Naive B cell (primary cell): ENCODE measurements around the gene DGCR8. TPM values are rescaled to one million over a fixed set of nuclear protein-coding genes. Genes with fewer than 3 reads are reported as not detected.
"Not testable (repeated sequence)": the region's sequence is repeated elsewhere in the genome, so short reads cannot be mapped to it uniquely, and the experiment has no call there.

Experiments
- ATAC-seq, 2 donors: fragments of 150-1000 bp; cut with Tn5 transposase; 2 replicates each; pipeline ENCODE4 v1.10.0; 2021; ENCODE audit warnings: low read depth in 2 of 2, mild to moderate bottlenecking in 2 of 2, moderate library complexity in 2 of 2
- DNase-seq: peaks from one replicate; pipeline ENCODE4 v3.0.0; 2022
- H3K27ac Mint-ChIP-seq, 6 donors: one replicate each; pipeline ENCODE4 v1.8.0; 2020 to 2022; ENCODE audit warnings: mild to moderate bottlenecking in 6 of 6, mixed read lengths in 6 of 6, moderate library complexity in 5 of 6, inconsistent platforms in 2 of 6
- H3K27me3 Mint-ChIP-seq, 3 donors: one replicate each; pipeline ENCODE4 v1.8.0; 2021 to 2022; ENCODE audit warnings: mixed read lengths in 3 of 3, mild to moderate bottlenecking in 1 of 3
- H3K36me3 Mint-ChIP-seq, 2 donors: one replicate each; pipeline ENCODE4 v1.8.0; 2020 to 2022; ENCODE audit warnings: mixed read lengths in 2 of 2, inconsistent platforms in 1 of 2, mild to moderate bottlenecking in 1 of 2
- H3K4me1 Mint-ChIP-seq, 3 donors: one replicate each; pipeline ENCODE4 v1.8.0; 2020 to 2022; ENCODE audit warnings: mixed read lengths in 3 of 3, inconsistent platforms in 1 of 3, mild to moderate bottlenecking in 1 of 3, moderate library complexity in 1 of 3
- H3K4me3 Mint-ChIP-seq, 8 donors: one replicate each; pipeline ENCODE4 v1.8.0; 2020 to 2022; ENCODE audit warnings: mild to moderate bottlenecking in 8 of 8, mixed read lengths in 8 of 8, moderate library complexity in 8 of 8, inconsistent platforms in 2 of 8
- H3K9me3 Mint-ChIP-seq, 7 donors: one replicate each; pipeline ENCODE4 v1.8.0; 2020 to 2022; ENCODE audit warnings: mixed read lengths in 7 of 7, mild to moderate bottlenecking in 5 of 7, inconsistent platforms in 2 of 7, moderate library complexity in 1 of 7
- polyA plus RNA-seq, 6 donors: library from polyadenylated mRNA; unstranded; fragments of 300-500 nt; fragmentation: Illumina TruSeq; gene quantifications; one replicate each; pipeline ENCODE4 v1.2.3, GENCODE V29; 2021; ENCODE audit warnings: low read depth in 6 of 6

Gene DGCR8
- polyA plus RNA-seq, 6 donors from 2014 or later, result 0.49 to 6.7 (median 2.3) TPM

DNA sequence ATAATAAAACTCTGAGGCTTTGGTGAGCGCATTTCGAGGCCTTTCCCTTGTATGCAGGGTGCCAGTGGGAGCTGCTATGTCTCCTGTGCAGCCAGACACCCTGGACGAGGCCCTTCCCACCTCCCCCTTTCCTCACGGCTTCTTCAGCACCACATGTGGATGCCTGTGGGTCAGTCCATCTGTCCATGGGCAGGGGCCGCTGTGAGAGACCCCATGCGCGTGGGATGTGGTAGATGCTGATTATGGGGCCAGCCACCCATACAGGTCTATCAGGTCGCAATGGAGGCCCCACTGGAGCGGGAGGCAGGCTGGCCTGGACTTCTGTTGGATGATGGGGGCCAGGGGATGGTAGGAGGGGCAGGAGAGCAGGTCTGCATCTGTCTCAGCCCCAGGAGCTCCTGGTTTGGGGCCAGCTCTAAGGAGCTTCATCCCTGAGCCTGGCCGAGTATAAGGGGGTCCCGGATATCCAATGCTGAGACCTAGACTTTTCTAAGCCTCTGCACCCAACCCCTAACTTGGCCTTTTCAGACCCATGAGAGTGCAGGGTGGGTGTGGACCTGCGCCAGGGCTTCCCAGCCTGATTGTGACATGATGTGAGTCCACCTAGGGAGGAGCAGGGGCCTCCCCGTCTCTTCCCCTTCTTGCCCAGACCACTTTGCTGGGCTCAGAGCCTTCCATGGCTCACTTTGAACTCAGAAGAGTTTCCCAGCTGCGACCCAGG is 14.0 kb upstream of the DGCR8 start:
- DNase-seq (no peak), ATAC-seq (no peak)
- H3K36me3 Mint-ChIP-seq, result peaks cover 0 to 7% of the 10 kb centered on the region in 2 donors
- peaks cover 0 to 5% (median 3%) of the 10 kb centered on the region in 3 donors for H3K4me1 Mint-ChIP-seq
- no peaks in the 10 kb centered on the region for H3K27me3 Mint-ChIP-seq
- no peak overlapping the region for H3K27ac Mint-ChIP-seq
- H3K9me3 Mint-ChIP-seq, result no peaks in the 10 kb centered on the region
- no peak overlapping the region for H3K4me3 Mint-ChIP-seq

DNA sequence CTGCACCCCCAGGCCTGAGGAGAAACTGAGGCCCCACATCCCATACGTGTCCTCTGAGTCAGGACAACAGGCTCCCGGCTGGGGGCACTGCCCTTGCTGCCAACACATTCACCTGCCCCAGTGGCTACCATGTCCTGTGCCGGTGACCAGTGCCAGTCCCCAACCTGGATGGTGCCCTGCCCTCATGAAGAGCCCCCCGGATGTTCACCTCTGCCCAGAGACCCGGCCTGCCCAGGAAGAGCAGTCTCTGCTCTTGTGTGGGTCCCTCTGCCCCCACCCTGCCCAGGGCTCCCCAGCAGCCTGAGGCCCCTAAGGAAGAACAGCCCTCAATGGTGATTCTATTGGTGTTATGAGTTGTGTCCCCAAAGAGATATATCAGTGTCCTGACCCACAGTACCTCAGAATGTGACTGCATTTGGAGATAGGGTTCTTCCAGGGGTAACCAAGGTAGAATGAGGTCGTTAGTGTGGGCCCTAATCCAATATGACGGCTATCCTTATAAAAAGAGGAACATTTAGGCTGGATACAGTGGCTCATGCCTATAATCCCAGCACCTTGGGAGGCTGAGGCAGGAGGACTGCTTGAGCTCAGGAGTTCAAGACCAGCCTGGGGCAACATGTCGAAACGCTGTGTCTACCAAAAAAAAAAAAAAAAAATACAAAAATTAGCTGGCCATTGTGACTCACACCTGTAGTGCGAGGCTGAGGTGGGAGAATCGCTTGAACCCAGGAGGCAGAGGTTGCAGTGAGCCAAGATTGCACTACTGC is 13.2 kb upstream of the DGCR8 start:
- no peak for DNase-seq
- no peak for ATAC-seq
- peaks cover 0 to 7% of the 10 kb centered on the region in 2 donors for H3K36me3 Mint-ChIP-seq
- H3K27ac Mint-ChIP-seq, result peak overlapping the region in 1 of 6 donors; percentile 82
- H3K9me3 Mint-ChIP-seq, result no peaks in the 10 kb centered on the region
- peaks cover 0 to 5% (median 3%) of the 10 kb centered on the region in 3 donors for H3K4me1 Mint-ChIP-seq
- no peak overlapping the region for H3K4me3 Mint-ChIP-seq
- H3K27me3 Mint-ChIP-seq, result no peaks in the 10 kb centered on the region

DNA sequence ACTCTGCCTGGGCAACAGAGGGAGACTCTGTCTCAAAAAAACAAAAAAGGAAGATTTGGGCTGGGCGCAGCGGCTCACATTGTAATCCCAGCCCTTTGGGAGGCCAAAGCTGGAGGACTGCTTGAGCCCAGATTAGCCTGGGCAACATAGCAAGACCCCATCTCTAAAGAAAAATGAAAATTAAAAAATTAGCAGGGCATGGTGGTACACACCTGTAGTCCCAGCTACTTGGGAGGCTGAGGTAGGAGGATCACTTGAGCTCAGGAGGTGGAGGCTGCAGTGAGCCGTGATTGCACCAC is 12.7 kb upstream of the DGCR8 start:
- not testable (repeated sequence) for H3K4me3 Mint-ChIP-seq, ATAC-seq, H3K4me1 Mint-ChIP-seq, H3K9me3 Mint-ChIP-seq, H3K36me3 Mint-ChIP-seq, DNase-seq, H3K27me3 Mint-ChIP-seq
- peak overlapping the region in 2 of 6 donors; percentile 16 to 82 for H3K27ac Mint-ChIP-seq

DNA sequence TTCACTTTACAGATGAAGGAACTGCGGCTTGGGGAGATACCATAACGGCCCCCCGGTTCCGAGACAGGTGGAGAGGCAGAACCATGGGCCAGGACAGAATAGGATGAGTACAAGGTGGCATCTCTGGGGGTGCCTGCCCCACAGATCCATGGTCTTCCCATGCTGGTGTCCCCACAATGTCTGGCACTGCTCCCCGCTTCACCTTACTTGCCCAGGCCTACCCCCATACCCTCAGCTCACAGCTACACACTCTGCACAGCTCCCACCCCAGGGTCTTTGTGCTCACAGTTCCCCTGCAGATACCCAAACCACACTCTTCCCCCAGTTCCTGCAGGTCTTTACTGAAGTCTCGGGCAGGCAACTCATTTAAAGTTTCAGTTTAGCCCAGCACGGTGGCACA is 11.4 kb upstream of the DGCR8 start:
- no peak overlapping the region for H3K27ac Mint-ChIP-seq
- no peak for ATAC-seq
- no peaks in the 10 kb centered on the region for H3K27me3 Mint-ChIP-seq

DNA sequence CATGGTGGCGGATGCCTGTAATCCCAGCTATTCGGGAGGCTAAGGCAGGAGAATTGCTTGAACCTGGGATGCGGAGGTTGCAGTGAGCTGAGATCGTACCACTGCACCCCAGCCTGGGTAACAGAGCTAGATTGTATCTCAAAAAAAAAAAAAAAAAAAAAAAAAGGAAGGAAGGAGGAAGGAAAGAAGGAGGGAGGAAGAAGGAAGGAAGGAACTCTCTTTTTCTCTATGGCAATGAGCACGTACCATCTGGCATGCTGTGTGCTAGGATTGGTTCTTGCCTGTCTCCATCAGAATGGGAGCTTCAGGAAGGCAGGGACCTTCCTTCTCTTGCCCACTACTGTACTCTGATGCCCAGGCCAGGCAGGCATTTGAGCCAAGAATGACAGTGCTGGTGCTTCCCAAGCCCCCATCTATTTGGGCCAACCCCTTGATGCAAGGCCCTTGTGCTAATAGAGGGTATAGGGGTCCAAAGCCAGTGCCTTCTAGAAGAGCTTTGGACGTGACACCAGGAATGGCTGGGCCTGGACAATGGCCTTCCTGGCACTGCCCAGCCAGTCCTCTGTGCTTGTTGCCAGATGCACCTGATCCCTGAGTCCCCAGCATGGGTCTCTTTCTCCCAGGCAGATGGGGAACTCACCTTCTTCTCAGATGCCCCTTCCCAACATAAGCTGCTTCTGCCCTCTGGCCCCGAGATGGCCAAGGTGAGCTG is 10.6 kb upstream of the DGCR8 start:
- ATAC-seq, result no peak
- H3K27ac Mint-ChIP-seq, result peak overlapping the region in 1 of 6 donors; percentile 76
- no peak for DNase-seq
- H3K27me3 Mint-ChIP-seq, result no peaks in the 10 kb centered on the region
- no peaks in the 10 kb centered on the region for H3K36me3 Mint-ChIP-seq
- no peaks in the 10 kb centered on the region for H3K9me3 Mint-ChIP-seq
- no peak overlapping the region for H3K4me3 Mint-ChIP-seq
- peaks cover 0 to 3% (median 0%) of the 10 kb centered on the region in 3 donors for H3K4me1 Mint-ChIP-seq

More for the DNA sequence above, 11.4 kb upstream of the DGCR8 start:
- Mint-ChIP-seq H3K36me3 (no peaks in the 10 kb centered on the region), H3K4me1 (peaks cover 0 to 3% (median 0%) of the 10 kb centered on the region in 3 donors), H3K4me3 (no peak overlapping the region), H3K9me3 (no peaks in the 10 kb centered on the region)
- DNase-seq, result no peak

DNA sequence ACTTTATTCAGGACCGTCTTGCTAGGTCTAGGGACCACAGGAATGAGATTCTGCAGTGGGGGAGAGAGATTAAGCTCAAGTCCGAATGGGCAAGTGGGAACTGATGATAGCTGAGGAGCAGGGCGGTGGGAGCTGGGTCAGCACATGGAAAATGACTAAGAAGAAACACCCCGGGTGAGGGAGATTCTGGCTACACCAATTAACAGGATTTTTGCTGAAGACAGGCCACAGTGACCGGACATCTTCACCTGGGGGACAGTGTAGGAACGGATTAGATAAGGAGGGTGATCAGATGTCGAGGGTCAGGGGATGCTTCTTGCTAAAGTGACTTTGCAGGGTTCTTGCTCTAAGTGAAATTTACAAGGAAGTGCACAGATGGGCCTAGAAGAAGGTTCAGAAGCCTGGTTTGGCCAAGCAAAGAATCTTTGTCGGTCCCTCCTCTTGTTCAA is 8.5 kb upstream of the DGCR8 start:
- no peaks in the 10 kb centered on the region for H3K27me3 Mint-ChIP-seq
- peaks cover 0 to 3% (median 0%) of the 10 kb centered on the region in 3 donors for H3K4me1 Mint-ChIP-seq
- DNase-seq, result no peak
- H3K9me3 Mint-ChIP-seq, result no peaks in the 10 kb centered on the region
- H3K4me3 Mint-ChIP-seq, result no peak overlapping the region
- H3K27ac Mint-ChIP-seq, result peak overlapping the region in 2 of 6 donors; percentile 31 to 41
- no peaks in the 10 kb centered on the region for H3K36me3 Mint-ChIP-seq
- ATAC-seq, result no peak

DNA sequence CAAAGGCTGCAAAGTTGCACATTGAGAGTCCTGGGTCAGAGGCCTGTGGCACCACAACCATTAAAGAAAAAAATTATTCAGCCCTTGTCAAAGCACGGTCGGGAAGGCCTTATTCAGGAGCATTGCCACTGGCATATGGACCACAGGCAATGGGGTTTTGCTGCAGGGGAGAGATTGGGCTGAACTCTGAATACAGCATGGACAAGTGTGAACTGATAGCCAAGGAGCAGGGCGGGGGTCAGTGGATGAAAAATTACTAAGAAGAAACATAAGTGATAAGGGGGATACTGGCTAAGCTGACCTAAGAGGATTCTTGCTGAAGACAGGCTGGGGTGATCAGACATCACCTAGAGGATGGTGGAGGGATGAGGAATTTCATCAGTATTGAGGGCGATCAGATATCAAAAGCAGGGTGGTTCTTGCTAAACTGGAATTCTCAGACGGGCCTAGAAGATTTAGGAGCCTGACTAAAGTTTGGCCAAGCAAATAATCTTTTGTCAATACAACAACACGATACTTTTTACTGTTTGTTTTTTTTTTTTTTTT is 3.3 kb upstream of the DGCR8 start:
- Mint-ChIP-seq H3K4me3 (peak overlapping the region in 3 of 8 donors; percentile 23 to 70 (median 30)), H3K27me3 (no peaks in the 10 kb centered on the region), H3K27ac (peak overlapping the region in 1 of 6 donors; percentile 29), H3K36me3 (no peaks in the 10 kb centered on the region), H3K9me3 (no peaks in the 10 kb centered on the region), H3K4me1 (peaks cover 4 to 13% (median 12%) of the 10 kb centered on the region in 3 donors)
- ATAC-seq (no peak), DNase-seq (no peak)

DNA sequence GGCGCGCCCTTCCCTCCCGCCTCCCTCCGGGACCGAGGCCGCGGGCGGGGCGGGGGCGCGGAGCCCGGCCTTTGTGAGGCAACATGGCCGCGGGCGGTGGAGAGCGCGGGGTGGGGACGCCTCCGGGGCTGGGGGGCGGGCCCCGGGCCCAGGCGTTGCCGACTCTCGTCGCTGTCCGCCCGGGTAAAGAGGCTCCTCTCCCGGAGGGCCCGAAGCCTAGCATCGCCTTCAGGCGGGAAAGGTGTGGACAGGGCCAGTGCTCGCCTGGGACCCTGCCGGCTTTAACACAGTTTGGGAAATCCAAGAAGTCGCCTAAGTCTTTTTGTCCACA is 369 bp downstream of the DGCR8 start:
- DNase-seq (peak; percentile 72), ATAC-seq (peak; percentile 76 to 77)
- H3K4me1 Mint-ChIP-seq, result peaks cover 25 to 36% (median 32%) of the 10 kb centered on the region in 3 donors
- no peaks in the 10 kb centered on the region for H3K36me3 Mint-ChIP-seq
- peak overlapping the region; percentile 61 to 95 (median 82) for H3K4me3 Mint-ChIP-seq
- H3K9me3 Mint-ChIP-seq, result no peaks in the 10 kb centered on the region
- H3K27me3 Mint-ChIP-seq, result no peaks in the 10 kb centered on the region
- peak overlapping the region in 3 of 6 donors; percentile 36 to 90 (median 57) for H3K27ac Mint-ChIP-seq

DNA sequence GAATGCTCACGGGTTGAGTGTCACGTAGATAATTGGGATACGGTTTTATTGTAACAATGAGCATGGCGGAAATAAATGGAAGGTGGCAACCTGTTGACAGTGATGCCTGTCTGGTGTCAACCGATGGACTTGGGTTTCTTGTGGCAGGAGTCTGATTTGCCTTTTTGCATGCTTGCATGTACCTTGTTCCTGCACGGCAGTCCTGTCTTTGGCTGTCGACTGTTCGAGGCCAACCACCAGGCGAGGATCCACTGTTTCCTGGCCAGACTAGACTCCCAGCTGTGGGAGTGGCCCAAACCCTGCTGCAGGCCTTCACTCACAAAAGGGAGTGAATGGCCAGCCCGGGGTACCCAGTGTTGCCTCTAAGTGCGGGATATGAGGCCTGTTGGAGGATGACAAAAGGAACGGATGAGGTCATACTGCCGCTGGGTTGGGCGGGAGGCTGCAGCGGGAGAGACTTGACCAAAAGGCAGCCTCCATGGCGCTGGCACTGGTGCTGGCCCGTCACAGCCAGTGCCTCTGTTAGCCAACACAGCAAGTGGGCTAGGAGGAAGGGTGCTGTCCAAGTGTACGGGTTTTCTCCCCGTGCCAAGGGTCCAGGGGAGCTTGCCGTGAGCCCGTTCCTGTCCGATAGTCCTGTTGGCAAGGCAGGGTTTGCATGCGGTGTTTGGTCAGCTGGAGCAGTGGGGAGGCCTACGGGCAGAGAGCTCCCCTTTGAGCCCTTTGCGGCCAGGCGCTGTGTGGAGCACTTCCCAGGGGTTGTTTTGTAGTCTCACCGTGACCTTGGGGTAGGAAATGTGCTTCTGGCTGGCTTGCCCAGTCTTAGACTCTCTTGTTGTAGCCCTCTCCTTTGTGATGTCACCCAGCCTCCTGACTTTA is 974 bp downstream of the DGCR8 start:
- peaks cover 25 to 36% (median 32%) of the 10 kb centered on the region in 3 donors for H3K4me1 Mint-ChIP-seq
- peaks cover 0 to 1% of the 10 kb centered on the region in 2 donors for H3K36me3 Mint-ChIP-seq
- DNase-seq (no peak), ATAC-seq (no peak)
- peak overlapping the region; percentile 61 to 95 (median 82) for H3K4me3 Mint-ChIP-seq
- peak overlapping the region in 5 of 6 donors; percentile 36 to 92 (median 90) for H3K27ac Mint-ChIP-seq
- H3K9me3 Mint-ChIP-seq, result no peaks in the 10 kb centered on the region
- H3K27me3 Mint-ChIP-seq, result no peaks in the 10 kb centered on the region

DNA sequence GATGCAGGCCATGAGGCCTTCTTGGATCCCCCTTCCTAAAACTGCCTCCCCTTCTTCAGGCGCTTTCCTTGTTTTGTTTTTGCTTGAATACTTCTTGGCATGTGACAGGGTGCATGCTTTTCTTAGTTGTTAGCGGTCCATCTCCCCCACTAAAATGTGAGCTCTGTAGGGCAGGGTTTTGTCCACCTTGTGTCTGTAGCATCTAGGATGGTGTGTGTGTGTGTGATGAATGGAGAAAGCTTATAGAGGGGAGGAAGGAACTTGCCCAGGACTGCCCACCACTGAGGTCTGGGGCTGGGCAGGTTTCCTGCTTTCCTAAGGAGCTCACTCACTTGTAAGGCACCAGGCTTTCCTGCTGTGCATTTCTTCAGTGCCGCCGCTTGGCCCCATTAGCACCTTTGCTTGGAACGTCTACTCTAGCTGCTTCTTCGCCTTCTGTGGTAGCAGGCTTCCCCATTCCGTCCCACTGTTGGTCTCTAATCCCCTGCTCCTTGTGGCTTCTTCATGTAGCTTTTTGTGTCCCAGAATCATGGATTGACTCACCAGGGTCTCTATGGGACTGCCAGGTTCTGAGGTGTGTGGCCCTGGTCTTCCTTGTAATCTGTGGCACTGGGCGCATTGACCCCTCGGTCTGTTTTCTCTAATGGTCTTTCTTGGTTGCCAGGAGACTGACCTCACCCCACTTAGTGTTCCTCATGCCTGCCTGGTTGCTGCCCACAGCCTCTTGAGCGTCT is 3.3 kb downstream of the DGCR8 start:
- Mint-ChIP-seq H3K27me3 (no peaks in the 10 kb centered on the region), H3K4me1 (peaks cover 25 to 40% (median 36%) of the 10 kb centered on the region in 3 donors), H3K27ac (peak overlapping the region in 2 of 6 donors; percentile 21 to 29), H3K36me3 (peaks cover 6 to 22% of the 10 kb centered on the region in 2 donors), H3K9me3 (no peaks in the 10 kb centered on the region), H3K4me3 (peak overlapping the region in 5 of 8 donors; percentile 10 to 95 (median 51))
- no peak for DNase-seq
- no peak for ATAC-seq

DNA sequence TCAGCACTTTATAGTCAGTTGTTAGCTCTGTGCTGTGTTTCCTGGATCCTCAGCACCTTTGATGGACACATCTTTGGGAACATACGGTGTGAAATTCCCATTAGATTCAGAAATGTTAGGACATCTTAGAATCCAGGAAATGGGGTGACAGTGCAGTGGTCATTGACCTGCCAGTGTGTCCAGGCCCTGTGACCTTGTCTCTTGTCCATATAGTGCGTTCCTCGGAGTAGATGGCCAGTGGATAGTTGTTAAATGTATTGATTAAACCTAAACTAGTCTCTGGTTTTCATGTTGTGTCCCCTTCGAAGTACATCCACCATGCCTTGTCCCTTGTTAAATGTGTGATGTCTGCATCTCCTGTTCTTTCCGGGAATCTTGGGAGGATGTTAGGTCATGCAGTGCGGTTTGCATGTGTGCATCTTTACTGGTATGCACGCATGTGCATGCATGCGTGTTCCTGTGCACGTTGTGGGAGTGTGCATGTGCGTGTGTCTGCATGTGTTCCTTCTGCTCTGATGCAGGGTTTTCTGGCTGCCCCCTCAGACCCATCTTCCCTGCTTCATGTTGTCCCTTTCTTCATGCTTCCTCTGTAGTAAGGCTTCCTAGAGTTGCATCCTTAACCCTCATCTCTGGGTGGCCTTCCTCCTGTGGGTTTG is 4.0 kb downstream of the DGCR8 start:
- no peaks in the 10 kb centered on the region for H3K9me3 Mint-ChIP-seq
- H3K36me3 Mint-ChIP-seq, result peaks cover 6 to 22% of the 10 kb centered on the region in 2 donors
- peak overlapping the region in 1 of 6 donors; percentile 85 for H3K27ac Mint-ChIP-seq
- H3K4me3 Mint-ChIP-seq, result peak overlapping the region in 2 of 8 donors; percentile 82 to 95
- peaks cover 25 to 40% (median 36%) of the 10 kb centered on the region in 3 donors for H3K4me1 Mint-ChIP-seq
- H3K27me3 Mint-ChIP-seq, result no peaks in the 10 kb centered on the region
- ATAC-seq, result no peak
- DNase-seq, result no peak
